HG02588 (cell line): ENCODE results near the gene ITPR1.

Experiments
- ATAC-seq: cut with Tn5 transposase; IDR thresholded peaks from one replicate; pipeline ENCODE4 v1.9.1; 2021; ENCODE audit warnings: mild to moderate bottlenecking, moderate library complexity; ENCODE audit not compliant: unreplicated experiment

ITPR1 gene

GRCh38 chr3:4820296-4821121 lies 327.4 kb downstream of the ITPR1 start:
- no peak for ATAC-seq

GRCh38 chr3:4821338-4821737 lies 328.2 kb downstream of the ITPR1 start:
- ATAC-seq: no peak

DNA sequence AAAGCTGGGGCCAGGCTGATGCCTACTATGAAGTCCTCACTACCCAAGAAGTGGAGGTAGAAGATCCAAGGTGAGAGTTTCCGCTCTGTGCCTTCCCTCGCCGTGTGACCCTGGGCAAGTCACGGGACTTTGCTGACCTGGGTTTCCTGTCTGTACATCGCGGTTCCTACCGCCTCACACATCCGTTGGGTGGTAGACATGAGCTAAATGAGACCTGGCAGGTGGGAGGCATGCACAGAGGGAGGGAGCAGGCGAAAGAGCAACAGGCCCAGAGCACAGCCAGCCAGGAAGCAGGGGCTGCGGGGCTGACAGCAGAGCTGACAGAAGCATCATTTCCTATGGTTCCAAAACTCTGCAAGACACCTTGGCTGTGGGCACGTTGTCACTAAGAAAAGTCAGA lies 328.8 kb downstream of the ITPR1 start:
- no peak for ATAC-seq

DNA sequence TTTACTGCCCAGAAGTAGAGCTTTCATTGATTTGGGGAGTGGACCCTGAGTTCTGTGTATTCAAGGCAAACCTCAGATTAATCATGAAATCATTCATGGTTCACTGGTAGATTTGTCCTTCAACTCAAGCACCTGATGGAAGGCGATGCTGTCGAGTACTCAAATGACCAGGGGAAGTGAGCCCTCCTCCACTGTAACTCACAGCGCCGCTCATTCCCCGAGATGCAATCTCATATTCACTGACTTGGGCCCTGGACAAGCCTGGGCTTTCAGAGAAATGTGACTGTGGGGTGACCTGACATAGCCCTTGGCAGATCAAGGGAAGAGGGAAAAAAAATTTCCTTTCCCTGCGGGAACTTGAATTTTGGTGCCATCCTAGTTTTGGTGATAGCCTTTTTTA lies 329.4 kb downstream of the ITPR1 start:
- no peak for ATAC-seq

DNA sequence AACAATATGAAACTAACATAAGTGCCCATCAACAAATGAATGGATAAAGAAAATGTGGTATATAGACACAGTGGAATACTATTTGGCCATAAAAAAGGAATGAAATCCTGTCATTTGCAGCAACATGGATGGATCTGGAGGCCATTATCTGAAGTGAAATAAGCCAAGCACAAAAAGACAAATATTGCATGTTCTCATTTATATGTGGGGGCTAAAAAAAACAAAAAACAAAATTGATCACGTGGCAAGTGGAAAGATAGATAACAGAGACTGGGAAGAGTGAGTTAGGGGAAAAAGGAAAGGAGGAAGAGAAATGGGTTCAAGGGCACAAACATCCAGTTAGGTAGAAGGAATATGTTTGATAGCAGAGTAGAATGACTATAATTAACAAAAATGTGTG lies 330.2 kb downstream of the ITPR1 start:
- no peak for ATAC-seq

DNA sequence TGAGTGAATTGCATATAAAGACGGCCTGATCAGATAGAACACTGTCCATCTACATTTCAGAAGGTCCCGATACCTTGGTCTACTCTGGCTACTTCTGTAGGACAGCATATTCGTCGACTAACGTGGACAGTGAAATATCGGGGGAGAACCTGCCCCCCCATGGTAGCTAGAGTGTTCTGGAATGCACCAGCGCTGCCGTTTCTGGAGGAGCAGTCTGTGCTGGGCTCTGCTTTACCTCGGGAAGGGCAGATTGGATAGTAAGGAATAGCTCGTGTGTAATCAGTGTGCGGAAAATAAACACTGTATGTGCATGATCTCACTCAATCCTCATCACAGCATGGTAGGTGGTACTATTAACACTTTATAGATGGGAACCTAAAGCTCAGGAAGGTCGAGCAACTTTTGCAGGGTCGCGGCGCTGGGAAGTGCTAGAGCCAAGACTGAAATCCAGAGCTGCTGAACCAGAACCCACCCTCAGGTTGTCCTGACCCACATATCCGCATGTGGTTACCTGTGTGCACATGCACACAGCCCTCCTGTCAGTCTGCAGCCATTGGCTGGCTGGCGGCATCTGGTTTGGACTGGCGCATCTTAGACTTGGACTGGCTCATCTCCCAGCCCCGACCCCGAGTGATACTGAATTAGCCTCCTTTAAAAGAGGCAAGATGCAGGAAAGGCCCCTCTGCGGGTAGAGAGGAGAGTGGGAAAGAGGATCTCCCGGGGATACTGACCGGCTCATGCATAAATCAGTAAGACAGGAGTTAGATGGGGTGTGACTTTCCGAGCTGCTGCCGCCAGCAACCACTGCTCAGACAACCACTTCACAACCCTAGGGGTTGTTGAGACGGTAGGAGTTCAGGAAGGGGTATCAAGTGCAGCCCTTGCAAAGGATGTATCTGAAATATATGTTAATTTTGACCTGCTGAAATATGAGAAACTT lies 331.1 kb downstream of the ITPR1 start:
- ATAC-seq: no peak

DNA sequence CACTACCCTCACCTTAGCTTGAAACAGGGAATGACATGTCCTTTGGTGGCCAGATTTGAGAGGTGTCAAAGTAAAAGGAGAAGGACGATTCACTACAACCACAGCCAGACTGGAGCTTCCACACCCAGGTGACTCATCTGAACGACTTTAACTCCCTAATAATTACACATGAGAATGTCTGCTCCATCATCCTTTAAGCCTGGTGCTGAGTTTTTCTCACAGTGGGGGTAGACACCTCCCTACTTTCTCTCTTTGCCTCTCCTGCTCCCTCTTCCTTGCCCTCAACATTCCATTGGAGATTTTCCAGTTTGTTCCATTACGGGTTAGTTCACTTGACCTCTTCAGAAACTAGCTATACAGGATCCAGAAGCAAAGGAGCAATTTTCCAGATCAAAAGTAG lies 331.8 kb downstream of the ITPR1 start:
- no peak for ATAC-seq

GRCh38 chr3:4825436-4826236 lies 332.5 kb downstream of the ITPR1 start:
- ATAC-seq: no peak

DNA sequence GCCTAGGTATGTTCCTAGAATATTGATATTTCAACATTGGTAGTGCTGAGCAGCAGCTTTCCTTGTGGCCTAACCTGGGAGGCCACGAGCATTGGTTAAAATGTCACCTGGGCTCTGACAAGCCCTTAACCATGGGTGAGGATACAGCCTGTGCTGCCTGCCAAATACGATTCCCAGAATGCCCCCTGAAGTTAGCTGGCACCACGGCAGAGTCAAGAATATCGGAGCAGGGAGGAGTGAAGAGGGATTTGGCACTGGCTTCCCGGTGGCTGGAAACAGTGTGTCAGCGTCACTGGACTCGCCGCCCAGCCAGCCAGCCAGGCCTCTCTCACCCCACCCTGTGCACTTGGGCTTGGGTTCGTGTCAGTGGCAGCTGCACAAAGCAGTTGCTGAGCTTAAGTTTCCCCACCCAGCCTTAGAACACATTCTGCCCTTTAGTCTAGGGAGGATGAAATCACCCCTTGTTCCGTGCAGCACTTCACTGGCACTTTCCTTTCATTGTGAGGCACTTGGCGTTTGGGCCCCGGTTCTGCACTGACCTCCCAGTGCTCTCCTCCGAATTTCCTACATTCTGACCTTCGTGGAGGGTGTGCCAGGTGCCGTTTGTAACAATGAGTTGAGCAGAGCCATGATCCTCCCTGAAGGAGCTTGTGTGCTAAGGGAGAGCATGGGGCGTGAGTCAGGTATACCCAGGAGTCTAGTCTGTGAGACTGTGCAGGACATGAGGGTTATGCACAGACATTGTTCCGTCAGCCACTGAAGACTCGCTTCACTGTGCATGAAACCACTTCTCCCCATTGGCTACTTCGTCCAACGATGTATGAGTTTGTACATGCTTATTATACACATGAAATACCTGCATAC lies 333.3 kb downstream of the ITPR1 start:
- no peak for ATAC-seq

DNA sequence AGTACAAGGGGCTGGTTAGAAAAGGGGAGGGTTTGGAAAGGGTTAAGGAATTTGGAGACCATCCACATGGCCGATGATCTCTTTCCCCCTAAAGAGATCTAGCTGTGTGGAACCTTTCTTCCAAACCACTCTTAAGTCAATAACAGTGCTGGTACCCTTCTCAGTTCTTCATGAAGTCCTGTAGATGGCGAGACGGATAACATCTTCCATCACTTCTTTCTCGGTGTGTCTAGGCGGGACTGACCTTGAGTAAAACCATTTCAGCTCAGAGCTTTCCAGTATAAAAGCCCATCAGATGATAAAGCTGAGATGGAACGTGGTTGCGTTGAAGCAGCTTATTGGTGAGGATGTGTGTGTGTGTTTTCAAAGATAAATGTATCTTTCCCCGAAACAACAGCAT lies 334.6 kb downstream of the ITPR1 start:
- ATAC-seq: no peak

DNA sequence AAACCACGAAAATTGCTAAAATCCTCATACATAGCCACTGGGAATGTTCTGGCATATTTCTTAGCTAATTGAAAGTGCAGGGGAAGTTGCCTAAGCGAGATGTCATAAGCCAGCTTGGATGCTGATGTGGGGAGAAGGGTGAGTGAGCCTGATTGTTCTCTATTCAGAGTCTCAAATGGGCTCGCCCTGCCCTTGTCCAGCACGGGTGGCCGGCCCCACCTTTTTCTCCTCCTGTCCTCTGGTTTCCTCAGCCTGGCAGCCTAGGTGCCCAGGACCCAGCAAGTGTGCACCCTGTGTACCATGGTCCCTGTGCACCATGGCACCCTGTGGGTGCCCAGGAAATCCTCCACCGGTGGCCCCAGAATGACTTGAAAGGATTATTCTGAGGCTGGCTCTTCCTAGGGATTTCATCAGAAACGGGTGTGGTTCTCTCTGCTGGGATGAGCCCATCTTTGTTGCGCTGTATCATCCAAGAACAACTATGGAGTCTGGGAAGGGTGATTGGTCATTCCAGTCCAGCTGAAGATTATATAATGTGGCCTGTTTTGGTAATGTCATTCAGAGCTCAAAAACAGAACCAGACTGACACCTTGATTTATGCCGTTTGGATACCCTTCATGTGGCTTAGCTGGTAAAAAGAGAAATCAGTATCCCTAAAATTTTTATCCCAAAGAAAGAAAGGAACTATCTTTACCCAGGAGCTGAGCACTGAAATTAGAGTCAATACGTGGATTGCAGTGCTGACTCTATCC lies 335.3 kb downstream of the ITPR1 start:
- ATAC-seq: no peak

- ATAC-seq: no peak
Measured at GRCh38 chr3:4829031-4829394, 335.9 kb downstream of the ITPR1 start.

- ATAC-seq: no peak
Measured at GRCh38 chr3:4830586-4830914, 337.4 kb downstream of the ITPR1 start.

DNA sequence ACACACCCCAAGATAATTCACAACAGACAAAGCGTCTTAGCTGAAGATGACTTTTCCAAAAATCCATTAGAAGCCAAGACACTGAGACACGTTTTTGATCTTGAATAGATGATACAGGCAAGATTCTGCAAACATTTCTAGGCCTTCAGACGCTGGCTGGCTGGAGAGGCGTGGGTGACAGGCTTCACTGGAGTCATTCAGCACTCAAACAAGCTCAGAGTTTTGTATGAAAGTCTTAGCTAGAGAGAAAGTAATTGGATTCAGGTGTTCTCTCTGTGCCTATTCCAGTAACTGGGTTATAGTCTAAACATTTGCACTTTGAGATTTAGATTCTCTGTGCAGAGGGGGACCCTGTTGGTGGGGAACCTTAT lies 338.4 kb downstream of the ITPR1 start:
- peak; percentile 11 for ATAC-seq

DNA sequence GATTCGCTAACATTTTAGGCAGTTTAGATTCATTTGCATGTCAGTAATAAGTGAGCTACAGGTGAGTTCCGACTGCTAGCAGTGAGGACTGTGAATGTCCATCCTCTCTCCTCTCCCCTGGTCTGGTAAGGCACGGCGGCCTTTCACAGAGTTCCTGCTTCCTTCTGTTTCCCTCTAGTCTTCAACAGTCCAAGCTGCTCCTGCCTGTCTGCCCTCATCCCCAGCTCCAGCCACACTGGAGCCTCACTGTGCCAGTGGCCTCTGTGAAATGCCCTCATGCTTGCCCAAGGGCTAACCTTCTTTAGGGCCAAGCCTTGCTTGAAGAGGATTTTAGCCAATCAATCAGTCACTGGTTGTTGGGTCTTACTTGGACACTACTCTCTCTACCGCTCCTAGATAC lies 340.3 kb downstream of the ITPR1 start:
- no peak for ATAC-seq

GRCh38 chr3:4834403-4834866 lies 341.3 kb downstream of the ITPR1 start:
- ATAC-seq: peak; percentile 60

DNA sequence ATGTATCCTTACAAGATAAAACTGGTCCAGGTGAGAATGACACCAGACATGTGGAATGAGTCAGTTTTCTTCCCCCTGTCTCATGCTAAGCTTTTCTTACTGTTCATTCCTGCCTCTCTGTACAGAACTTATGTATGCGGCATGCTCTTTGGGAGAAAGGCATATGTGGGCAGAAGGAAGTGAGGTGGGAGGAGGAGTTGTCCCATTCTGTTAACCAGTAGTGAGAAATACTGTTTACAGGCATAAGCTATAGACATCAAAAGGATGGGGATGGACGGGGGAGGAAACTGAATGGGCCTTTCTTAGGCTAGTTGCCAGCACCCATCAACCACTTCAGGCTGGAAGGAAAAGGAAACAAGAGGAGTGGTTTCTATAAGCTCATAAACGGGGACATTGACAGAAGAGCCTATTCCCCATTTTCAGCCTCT lies 342.5 kb downstream of the ITPR1 start:
- no peak for ATAC-seq

DNA sequence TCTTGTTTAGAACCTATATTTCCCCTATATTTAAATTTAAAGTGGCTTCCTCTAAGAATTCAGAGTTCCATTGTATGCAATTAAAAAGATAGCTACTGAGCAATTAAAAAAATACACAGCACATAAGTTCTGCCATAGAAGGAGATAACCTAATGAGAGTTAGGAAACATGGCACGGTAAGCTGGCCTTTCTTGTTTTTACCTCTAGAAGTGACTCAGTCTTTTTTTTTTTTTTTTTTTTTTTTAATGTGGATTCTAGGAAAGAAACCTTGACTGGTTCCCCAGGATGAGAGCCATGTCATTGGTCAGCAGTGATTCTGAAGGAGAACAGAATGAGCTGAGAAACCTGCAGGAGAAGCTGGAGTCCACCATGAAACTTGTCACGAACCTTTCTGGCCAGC lies 343.4 kb downstream of the ITPR1 start:
- no peak for ATAC-seq

GRCh38 chr3:4837374-4837930 lies 344.3 kb downstream of the ITPR1 start:
- no peak for ATAC-seq
